Glomerular visceral epithelial cell (primary cell): ENCODE measurements around the gene PKP4.
A peak's percentile ranks its signal among the peaks of the same experiment; 100 is the strongest.

Source experiments
- DNase-seq: peaks from one replicate; pipeline ENCODE4 v3.0.0-alpha.2; 2016; ENCODE audit errors: extremely low spot score

PKP4 gene

GRCh38 chr2:158716121-158716791 lies 259.5 kb downstream of the PKP4 start:
- DNase-seq, result no peak

DNA sequence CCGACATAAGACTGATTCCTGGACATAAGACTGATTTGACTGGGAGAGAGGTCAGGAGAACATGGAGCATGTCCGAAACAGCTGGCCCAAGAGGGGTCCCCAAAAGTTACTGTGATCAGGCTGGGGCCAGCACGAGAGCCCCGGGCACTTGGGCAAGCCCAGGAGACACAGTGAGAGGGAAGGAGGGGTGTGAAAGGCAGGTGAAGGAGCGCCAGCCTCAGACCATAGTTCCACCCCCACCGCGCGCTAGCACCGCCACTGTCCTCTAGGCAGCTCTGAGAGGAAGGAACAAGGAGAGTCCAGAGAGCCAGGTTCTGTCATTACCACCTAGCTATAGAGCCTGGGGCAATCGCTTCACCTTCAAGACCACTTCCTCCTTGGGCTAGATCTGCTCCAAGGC lies 260.2 kb downstream of the PKP4 start:
- DNase-seq, result no peak

DNA sequence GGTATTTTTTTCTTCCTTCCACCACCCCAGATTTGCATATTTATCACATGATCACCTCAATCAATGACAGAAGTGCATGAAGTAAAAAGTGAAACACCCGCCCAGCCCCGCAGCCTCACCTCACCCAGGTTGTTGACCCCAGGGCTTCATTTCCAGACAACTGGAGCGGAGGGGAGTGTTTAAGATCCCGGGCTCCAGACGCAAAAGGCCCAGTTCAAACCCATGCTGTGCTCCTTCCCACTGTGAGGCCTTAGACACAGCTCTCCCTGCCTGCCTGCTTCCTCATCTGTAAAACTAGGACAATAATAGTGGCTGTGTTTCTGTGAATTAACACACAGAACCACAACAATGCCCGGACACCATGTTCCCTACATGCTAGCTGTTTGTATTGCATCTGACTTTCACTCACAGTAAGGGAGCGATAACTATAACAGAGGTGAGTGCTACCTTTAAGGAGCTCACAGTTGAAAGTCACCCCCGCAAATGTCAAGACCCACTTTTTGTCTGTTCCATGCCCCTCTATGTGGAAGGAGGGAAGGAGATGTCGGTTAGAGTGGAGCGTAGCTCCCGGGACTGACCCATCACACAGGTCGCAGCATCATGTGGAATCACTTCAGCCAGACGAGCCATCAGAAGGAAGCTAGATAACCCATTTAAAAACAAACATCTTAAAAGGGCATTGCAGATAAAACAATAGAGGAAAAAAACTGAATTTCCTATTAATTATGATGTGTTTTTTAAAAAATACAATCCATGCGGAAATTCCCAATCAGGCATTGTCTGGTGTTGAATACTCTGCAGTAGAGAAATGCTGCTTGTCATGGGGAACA lies 260.8 kb downstream of the PKP4 start:
- no peak for DNase-seq

GRCh38 chr2:158718196-158718585 lies 261.4 kb downstream of the PKP4 start:
- no peak for DNase-seq

DNA sequence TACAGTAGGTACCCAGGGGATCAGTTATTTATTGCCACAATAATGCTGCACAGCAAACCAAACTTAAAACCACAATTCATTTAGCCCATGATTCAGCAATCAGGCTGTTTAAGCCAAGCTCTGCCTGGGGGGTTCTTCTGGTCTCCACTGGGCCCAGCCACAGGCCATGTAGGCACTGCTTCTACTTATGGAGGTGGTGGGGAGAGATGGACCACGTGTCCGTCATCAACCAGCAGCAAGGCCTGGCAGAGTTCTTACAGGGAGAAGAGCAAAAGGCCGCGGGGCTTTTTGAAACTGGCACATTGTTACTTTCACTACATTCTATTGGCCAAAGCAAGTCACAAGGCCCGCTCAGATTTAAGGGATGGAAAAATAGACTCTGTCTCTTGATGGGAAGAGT lies 262.1 kb downstream of the PKP4 start:
- no peak for DNase-seq

DNA sequence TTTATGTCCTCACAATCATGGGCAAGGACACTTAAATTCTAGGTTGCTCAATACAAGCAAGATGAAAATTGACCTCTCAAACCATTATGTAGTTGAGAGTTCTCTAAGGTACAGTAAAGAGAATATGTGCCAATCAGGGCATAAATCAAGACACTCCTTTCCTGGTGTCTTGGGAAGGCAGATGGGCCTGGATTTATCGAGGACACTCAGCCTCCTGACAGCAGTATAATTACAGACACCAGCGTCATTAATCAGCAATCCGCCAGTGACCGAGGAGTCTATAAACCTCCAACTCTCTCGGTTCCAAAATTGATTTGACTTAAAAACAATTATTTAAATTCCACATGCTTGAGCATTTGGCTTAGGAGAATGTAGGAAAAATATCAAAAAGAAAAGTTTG lies 262.7 kb downstream of the PKP4 start:
- DNase-seq, result no peak

DNA sequence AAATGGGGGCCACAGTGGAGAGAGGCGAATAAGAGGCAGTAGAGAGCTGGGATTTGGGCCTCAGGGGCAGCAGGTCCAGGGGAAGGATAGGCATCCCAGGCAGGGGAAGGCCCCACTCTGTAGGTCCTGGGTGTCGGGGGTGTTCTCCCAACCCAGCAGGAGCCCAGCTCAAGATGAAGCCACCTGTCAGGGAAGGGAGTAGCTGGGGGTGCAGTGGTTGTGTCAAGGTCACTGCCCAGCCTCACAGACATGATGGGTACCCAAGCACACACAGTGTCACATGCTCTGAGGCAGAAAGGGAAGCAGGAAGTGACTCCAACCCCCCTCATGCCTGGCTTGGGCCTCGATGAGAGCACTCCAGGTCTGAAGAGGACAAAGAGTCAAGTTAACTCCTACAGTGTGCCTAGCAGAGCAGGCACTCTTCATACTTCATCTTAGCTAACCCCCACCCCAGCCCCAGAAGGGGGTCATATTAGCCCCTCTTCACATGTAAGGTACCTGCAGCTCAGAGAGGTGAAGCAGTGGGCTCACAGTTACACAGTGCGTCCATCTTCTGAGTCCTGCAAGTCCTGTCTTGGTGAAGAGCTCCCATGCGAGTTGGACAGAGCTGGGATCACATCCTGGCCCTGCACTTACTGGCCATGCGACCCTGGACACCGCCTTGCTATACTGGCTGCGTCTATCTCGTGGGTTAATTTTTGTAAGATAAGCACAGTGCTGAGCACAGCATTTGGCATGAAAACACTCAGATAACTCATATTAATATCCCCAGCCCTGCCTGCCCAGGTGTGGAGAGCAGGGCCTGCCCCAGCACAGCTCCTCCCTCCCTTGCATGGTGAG lies 265.7 kb downstream of the PKP4 start:
- no peak for DNase-seq

DNA sequence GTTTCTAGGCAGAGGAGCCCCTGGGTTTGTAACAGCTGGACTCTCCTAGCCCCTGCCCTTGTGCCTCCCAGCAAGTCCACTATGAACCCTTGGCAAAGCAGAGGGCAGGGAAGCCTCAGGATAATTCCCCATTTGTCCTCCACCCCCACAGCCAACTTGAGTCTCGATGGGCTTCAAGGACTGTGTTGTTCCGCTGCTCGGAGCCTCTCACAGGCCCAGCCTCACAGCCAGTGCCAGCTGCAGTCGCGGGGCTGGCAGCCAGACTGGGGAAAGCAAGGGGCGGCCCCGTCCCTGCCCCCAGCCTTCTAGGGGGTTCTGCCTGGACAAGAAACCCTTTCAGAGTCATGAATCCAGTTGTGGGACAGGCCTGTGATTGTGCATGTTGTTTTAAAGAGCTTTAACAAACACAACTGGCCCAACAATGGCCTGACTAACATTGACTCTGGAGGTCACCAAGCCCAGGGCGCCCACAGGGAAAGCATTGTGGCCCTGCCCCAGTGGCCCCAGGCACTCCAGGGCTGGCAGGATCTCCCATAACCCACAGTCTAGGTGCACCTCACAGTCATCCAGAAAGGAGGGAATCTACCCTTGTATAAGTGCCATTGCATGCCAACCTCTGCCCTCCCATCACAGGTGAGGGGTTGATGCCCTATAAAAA lies 266.6 kb downstream of the PKP4 start:
- no peak for DNase-seq

DNA sequence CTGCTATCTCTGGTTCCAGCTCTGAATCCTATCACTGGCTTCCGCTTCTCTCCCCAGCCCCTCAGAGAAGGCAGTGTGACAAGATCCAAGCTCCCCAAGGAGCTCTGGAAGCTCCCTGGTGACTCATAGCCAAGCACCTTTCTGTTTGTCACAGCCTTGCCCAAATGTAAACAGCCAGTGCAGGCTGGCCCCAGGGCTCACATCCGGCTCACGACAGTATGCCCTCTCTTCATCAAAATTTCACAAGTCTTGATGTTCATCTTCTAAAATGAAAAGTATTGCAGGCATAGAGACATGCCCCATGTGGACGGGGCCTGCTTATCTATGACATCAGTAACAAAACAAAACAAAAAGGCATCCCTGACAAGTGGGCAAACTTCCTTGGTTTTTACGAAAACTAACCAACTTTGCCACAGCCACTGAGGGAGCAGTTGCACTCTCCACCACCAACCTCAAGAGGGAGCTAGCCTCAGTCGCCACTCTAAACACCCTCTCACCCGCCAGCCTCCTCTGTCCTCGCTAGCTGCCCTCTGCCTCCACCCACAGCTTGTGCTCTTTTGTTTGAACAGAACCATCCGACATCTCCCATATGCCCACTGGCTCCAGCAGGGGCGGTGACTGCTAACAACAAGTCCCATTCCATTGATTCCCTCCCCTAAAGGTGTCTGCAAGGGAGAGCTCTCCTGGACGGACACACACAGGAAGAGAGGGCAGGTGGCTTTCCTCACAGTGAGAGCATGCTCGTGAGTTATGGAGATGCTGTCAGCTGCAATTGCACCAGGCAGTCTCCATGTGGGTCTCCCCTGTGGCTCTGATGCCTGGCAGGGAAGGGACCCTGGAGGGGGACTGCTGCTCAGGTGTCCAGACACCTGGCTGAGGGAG lies 267.4 kb downstream of the PKP4 start:
- DNase-seq, result no peak

- DNase-seq, result peak; percentile 80
Measured at GRCh38 chr2:158724803-158725381, 268.1 kb downstream of the PKP4 start.

GRCh38 chr2:158725441-158725891 lies 268.7 kb downstream of the PKP4 start:
- no peak for DNase-seq

DNA sequence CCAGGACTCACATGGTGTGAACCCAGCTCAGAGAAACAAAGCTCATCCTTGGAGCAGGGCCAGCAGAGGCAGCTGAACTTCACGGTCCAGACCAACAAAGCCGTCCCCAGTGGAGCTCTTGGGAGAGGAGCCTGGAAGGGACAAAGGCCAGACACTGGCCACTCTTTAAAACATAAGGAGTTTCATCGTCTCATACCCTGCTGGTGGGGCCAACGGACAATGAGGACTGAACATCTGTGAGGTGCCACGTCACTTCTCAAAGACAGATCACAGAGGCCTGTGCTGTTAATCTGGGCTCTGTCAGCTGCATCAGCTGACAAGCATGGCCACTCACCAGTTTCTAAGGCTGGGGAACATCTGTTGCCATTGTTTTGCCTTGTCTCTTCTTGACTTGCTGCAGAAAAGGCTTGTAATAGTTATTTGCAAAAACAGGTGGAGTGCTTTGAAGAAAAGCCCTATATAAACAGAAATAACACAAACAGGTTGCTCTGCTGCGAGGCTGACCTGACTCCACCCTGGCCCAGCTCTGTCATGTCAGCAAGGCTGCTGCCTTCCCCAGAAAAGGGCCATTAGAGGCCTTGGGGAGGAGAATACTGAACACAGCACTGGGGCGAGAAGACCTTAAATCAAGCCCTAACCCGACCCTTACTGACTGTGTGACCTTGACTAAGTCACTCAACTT lies 270.3 kb downstream of the PKP4 start:
- no peak for DNase-seq

DNA sequence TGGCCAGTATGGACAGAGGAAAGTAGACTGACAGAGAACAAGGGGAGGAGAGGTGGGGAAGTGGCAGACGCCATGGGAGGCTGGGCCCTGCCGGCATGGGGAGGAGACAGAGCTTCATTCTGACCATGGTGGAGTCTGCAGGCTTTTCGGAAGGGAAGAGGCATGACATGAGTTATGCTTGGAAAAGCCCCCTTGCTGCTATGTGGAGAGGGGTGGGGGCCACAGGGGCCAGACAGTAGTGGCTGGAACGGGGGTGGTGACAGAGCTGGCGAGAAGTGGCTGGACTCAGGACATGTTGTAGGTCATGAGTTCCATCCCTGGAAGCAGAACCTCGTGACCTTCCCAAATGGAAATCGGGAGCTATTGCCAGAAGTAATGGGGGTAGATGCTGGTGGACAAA lies 271.7 kb downstream of the PKP4 start:
- no peak for DNase-seq

DNA sequence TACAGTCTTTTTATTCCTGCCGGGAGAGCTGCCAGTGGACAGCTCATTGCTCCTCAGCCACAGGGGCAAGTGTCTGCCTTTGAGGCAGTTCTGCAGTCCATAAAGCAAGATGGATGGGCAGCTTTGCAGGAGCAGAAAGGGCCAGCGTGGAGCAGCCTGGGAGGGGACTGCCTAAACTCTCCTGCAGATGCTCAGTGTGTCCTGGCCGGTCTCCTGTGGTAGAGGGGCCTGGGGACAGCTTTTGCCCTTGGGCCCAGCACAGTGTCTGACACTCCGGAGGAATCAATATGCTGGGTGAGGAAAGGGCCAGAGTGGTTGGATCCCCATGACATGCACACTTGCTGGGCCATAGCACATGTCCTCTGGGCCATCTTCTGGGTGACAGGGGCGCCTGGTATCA lies 272.7 kb downstream of the PKP4 start:
- no peak for DNase-seq

- DNase-seq, result peak; percentile 90
Measured at GRCh38 chr2:158729873-158730620, 273.3 kb downstream of the PKP4 start.

DNA sequence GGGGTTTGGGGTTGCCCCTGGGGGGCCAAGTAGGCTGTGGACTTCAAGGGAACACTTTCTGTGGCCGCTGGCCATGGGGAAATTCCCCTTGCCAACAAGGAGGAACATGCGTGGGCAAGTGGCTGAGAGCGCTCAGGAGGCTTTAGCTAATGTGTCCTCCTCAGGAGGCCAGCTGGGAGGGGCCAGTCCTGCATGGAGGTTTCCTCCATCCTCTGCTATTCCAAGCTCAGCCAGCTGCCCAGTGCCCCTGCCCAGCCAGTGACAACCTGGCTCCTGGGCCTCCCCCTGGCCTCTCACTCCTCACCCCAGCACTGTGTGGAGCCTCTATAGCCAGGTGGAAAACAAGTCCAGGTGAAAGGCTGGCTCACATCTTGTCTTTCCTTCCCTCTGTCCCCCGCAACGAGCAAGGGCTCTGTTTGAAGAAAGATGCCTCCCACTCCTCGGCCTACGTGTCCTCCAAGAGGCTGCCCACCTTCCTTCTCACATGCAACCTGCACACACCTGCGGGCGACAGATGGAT lies 273.9 kb downstream of the PKP4 start:
- DNase-seq, result peak; percentile 72

DNA sequence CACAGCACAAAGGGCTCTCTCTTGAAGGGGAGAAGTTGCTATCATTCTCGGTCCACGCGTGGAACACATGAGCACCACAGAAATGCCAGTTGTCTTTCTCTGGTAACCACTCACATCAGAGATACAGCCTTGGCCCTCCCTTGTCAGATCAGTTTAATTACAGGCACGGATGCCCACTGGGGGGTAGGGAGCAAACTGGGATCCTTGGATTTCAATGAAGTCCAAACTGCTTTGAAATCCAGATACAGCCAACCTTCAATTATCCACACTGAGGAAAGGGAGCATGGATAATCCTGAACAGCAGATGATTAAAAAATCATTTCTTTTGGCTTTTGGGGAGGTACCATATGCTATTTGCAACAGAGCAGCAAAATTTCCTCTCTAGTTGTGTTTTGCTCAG lies 274.6 kb downstream of the PKP4 start:
- DNase-seq, result no peak
